ENCODE results near the gene DDX21. TPM values are rescaled to one million over a fixed set of nuclear protein-coding genes. Genes with fewer than 3 reads are reported as not detected.
"Not testable (repeated sequence)": the region's sequence is repeated elsewhere in the genome, so short reads cannot be mapped to it uniquely, and the experiment has no call there.

The DDX21 gene
- polyA plus RNA-seq (2013) = 117 and 122 TPM in 2 replicates

DNA sequence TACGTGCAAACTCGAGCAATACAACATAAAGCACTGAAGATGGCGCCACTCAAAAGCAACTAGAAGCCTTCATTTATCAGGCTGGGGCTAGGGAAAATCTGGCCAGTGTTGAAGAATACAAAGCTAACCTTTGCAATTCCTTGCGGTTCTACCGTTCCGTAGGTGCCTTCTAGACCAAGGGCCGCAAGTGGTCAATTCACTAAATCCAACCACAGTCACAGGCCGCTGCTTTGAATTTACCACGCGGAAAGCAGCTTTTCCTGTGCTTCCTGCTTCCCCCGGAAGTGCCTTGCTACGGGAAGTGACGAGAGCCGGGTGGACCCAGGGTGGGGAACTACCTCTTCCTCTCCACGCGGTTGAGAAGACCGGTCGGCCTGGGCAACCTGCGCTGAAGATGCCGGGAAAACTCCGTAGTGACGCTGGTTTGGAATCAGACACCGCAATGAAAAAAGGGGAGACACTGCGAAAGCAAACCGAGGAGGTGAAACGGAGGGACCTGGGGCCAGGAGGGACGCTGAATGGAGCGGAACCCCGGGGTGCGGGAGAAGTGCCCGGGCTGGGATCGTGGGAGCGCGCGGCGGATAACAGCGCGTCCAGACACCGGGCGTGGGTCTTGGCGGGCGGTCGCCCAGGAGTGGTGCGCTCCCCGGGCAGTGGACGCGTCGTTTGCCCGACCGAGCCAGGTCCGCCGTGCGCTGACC, at the start of gene DDX21:
DDX21 (plus strand) TSS at position 339 of the 701 bp plus-strand sequence; CDS start at position 395, 56 bp downstream.
- H3K23ac ChIP-seq (ENCODE audit: low read length) = no peak within 1 kb of the TSS
- peak within 1 kb of the TSS; percentile 29 for H4K91ac ChIP-seq (ENCODE audit: low read depth, low read length)
- peak within 1 kb of the TSS; percentile 84 for H3K9ac ChIP-seq (ENCODE audit: low read length)
- peak within 1 kb of the TSS; percentile 76 for H4K8ac ChIP-seq (ENCODE audit: low read depth, low read length)
- H2BK120ac ChIP-seq (ENCODE audit: insufficient read depth, low read length, poor library complexity) = peak within 1 kb of the TSS; percentile 70
- H2BK5ac ChIP-seq (ENCODE audit: low read depth, low read length, poor library complexity) = peak within 1 kb of the TSS; percentile 69
- H3K4ac ChIP-seq (ENCODE audit: low read depth, low read length) = peak within 1 kb of the TSS; percentile 71
- peaks cover 2% of the 10 kb centered on the region for H3K9me3 ChIP-seq (ENCODE audit: insufficient read depth, low read depth, low read length)
- no peaks in the 10 kb centered on the region for H3K27me3 ChIP-seq (ENCODE audit: insufficient read depth, low read length)
- no CpG with 5 or more reads among the region's 53 CpGs for WGBS (ENCODE audit: extremely low coverage, insufficient coverage, insufficient read length)
- H3K18ac ChIP-seq (ENCODE audit: low read length) = peak within 1 kb of the TSS; percentile 58
- H3K79me2 ChIP-seq (ENCODE audit: control insufficient read depth, insufficient read depth, low read length, poor library complexity) = peaks cover 19% of the 10 kb centered on the region
- DNase-seq = peak; percentile 89 to 94
- peak within 1 kb of the TSS; percentile 34 for H2AK5ac ChIP-seq (ENCODE audit: low read length)
- peak within 1 kb of the TSS; percentile 78 for H2AFZ ChIP-seq (ENCODE audit: insufficient read depth, low read length, poor library complexity)
- H3K4me1 ChIP-seq (ENCODE audit: control insufficient read depth in 1 of 2, insufficient read depth in 2 of 2, low read length in 2 of 2) = peaks cover 0 to 2% of the 10 kb centered on the region in 2 experiments
- H2BK12ac ChIP-seq (ENCODE audit: low read length) = no peak within 1 kb of the TSS
- H3K36me3 ChIP-seq (ENCODE audit: control insufficient read depth in 1 of 2, insufficient read depth in 2 of 2, low read length in 2 of 2) = peaks cover 4 to 9% of the 10 kb centered on the region in 2 experiments
- peaks cover 4% of the 10 kb centered on the region for H3K79me1 ChIP-seq (ENCODE audit: low read length)
- peak within 1 kb of the TSS; percentile 98 for H3K4me3 ChIP-seq (ENCODE audit: low read depth, low read length)
- peak within 1 kb of the TSS; percentile 76 for H3K14ac ChIP-seq (ENCODE audit: low read length)
- peak within 1 kb of the TSS; percentile 83 for H3K4me2 ChIP-seq (ENCODE audit: low read length)
- H4K12ac ChIP-seq (ENCODE audit: low read depth, low read length) = peak within 1 kb of the TSS; percentile 28
- peak within 1 kb of the TSS; percentile 57 for H3K27ac ChIP-seq (ENCODE audit: low read depth, low read length)

DNA sequence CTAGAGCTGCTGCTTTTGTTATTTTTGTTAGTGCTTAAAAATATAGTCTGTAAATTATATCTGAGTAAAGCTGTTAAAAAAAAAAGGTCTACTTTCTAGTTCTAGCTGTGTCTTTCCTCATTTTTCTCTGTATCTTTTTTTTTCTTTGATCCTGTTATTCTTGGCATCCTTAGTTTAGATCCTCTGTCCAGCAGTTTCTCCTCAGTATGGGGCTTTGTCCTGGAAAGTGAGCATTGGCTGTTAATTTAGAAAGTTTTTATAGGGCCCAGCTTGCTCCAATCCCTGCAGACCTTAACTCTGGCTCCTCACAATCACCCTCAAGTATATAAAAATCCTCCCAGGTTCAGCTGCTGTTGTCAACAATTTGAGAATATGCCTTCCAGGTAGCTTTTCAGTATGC, 31.4 kb upstream of the DDX21 start:
- Histone ChIP-seq H3K4me1 (ENCODE audit: control insufficient read depth in 1 of 2, insufficient read depth in 2 of 2, low read length in 2 of 2) (no peaks in the 10 kb centered on the region), H3K27me3 (ENCODE audit: insufficient read depth, low read length) (no peaks in the 10 kb centered on the region), H4K91ac (ENCODE audit: low read depth, low read length) (no peak overlapping the region), H3K4ac (ENCODE audit: low read depth, low read length) (no peak overlapping the region), H3K27ac (ENCODE audit: low read depth, low read length) (no peak overlapping the region), H2AFZ (ENCODE audit: insufficient read depth, low read length, poor library complexity) (no peak overlapping the region), H2BK120ac (ENCODE audit: insufficient read depth, low read length, poor library complexity) (no peak overlapping the region), H3K4me2 (ENCODE audit: low read length) (no peak overlapping the region), H2BK5ac (ENCODE audit: low read depth, low read length, poor library complexity) (no peak overlapping the region), H4K8ac (ENCODE audit: low read depth, low read length) (no peak overlapping the region), H3K4me3 (ENCODE audit: low read depth, low read length) (no peak overlapping the region), H3K18ac (ENCODE audit: low read length) (no peak overlapping the region), H3K9me3 (ENCODE audit: insufficient read depth, low read depth, low read length) (no peaks in the 10 kb centered on the region), H3K79me1 (ENCODE audit: low read length) (no peaks in the 10 kb centered on the region), H4K12ac (ENCODE audit: low read depth, low read length) (no peak overlapping the region), H3K36me3 (ENCODE audit: control insufficient read depth in 1 of 2, insufficient read depth in 2 of 2, low read length in 2 of 2) (peaks cover 10 to 16% of the 10 kb centered on the region in 2 experiments), H3K9ac (ENCODE audit: low read length) (no peak overlapping the region), H2AK5ac (ENCODE audit: low read length) (no peak overlapping the region), H3K14ac (ENCODE audit: low read length) (no peak overlapping the region), H3K79me2 (ENCODE audit: control insufficient read depth, insufficient read depth, low read length, poor library complexity) (no peaks in the 10 kb centered on the region), H3K23ac (ENCODE audit: low read length) (no peak overlapping the region), H2BK12ac (ENCODE audit: low read length) (no peak overlapping the region)
- peak in 1 of 2 donors; percentile 2 for DNase-seq

DNA sequence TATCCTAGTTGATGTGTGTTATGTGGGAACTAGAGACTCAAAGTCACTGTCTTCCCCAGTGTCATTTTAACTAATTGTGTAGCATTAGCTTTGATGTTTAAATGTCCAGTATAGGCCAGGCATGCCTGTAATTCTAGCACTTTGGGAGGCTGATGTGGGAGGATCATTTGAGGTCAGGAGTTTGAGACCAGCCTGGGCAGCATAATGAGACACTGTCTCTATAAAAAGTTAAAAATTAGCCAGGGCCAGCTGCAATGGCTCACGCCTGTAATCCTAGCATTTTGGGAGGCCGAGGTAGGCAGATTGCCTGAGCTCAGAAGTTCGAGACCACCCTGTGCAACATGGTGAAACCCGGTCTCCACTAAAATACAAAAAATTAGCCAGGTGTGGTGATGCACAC, 30.5 kb upstream of the DDX21 start:
- no peak overlapping the region for H3K4me2 ChIP-seq (ENCODE audit: low read length)
- H3K14ac ChIP-seq (ENCODE audit: low read length) = no peak overlapping the region
- H3K4me3 ChIP-seq (ENCODE audit: low read depth, low read length) = no peak overlapping the region
- H3K36me3 ChIP-seq (ENCODE audit: control insufficient read depth in 1 of 2, insufficient read depth in 2 of 2, low read length in 2 of 2) = peaks cover 8 to 12% of the 10 kb centered on the region in 2 experiments
- no peak overlapping the region for H3K23ac ChIP-seq (ENCODE audit: low read length)
- no peak overlapping the region for H2BK5ac ChIP-seq (ENCODE audit: low read depth, low read length, poor library complexity)
- H3K27me3 ChIP-seq (ENCODE audit: insufficient read depth, low read length) = no peaks in the 10 kb centered on the region
- H3K9ac ChIP-seq (ENCODE audit: low read length) = no peak overlapping the region
- WGBS (ENCODE audit: extremely low coverage, insufficient coverage, insufficient read length) = no CpG with 5 or more reads among the region's 4 CpGs
- H4K91ac ChIP-seq (ENCODE audit: low read depth, low read length) = no peak overlapping the region
- H2BK120ac ChIP-seq (ENCODE audit: insufficient read depth, low read length, poor library complexity) = no peak overlapping the region
- no peak overlapping the region for H4K12ac ChIP-seq (ENCODE audit: low read depth, low read length)
- no peak overlapping the region for H3K18ac ChIP-seq (ENCODE audit: low read length)
- H3K4me1 ChIP-seq (ENCODE audit: control insufficient read depth in 1 of 2, insufficient read depth in 2 of 2, low read length in 2 of 2) = no peaks in the 10 kb centered on the region
- H3K79me1 ChIP-seq (ENCODE audit: low read length) = no peaks in the 10 kb centered on the region
- H2AFZ ChIP-seq (ENCODE audit: insufficient read depth, low read length, poor library complexity) = no peak overlapping the region
- H3K27ac ChIP-seq (ENCODE audit: low read depth, low read length) = no peak overlapping the region
- no peak overlapping the region for H3K4ac ChIP-seq (ENCODE audit: low read depth, low read length)
- no peak overlapping the region for H2AK5ac ChIP-seq (ENCODE audit: low read length)
- DNase-seq = no peak
- no peak overlapping the region for H4K8ac ChIP-seq (ENCODE audit: low read depth, low read length)
- H3K9me3 ChIP-seq (ENCODE audit: insufficient read depth, low read depth, low read length) = no peaks in the 10 kb centered on the region
- H3K79me2 ChIP-seq (ENCODE audit: control insufficient read depth, insufficient read depth, low read length, poor library complexity) = no peaks in the 10 kb centered on the region
- H2BK12ac ChIP-seq (ENCODE audit: low read length) = no peak overlapping the region

DNA sequence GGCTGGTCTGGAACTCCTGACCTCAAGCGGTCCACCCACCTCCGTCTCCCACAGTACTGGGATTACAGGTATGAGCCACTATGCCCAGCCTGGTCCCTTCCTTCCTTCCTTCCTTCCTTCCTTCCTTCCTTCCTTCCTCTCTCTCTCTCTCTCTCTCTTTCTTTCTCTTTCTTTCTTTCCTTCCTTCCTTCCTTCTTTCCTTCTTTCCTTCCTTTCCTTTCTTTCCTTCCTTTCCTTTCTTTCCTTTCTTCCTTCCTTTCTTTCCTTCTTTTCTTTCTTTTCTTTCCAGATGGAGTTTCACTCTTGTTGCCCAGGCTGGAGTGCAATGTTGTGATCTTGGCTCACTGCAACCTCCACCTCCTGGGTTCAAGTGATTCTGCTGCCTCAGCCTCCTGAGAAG, 26.8 kb upstream of the DDX21 start:
- H3K79me1 ChIP-seq (ENCODE audit: low read length); H2AFZ ChIP-seq (ENCODE audit: insufficient read depth, low read length, poor library complexity); H3K4me1 ChIP-seq (ENCODE audit: control insufficient read depth in 1 of 2, insufficient read depth in 2 of 2, low read length in 2 of 2); DNase-seq; H3K18ac ChIP-seq (ENCODE audit: low read length); H2BK5ac ChIP-seq (ENCODE audit: low read depth, low read length, poor library complexity); H3K4me2 ChIP-seq (ENCODE audit: low read length); H4K91ac ChIP-seq (ENCODE audit: low read depth, low read length); H2BK12ac ChIP-seq (ENCODE audit: low read length); H2AK5ac ChIP-seq (ENCODE audit: low read length); H3K23ac ChIP-seq (ENCODE audit: low read length); H2BK120ac ChIP-seq (ENCODE audit: insufficient read depth, low read length, poor library complexity); H3K9ac ChIP-seq (ENCODE audit: low read length); H3K79me2 ChIP-seq (ENCODE audit: control insufficient read depth, insufficient read depth, low read length, poor library complexity); H3K9me3 ChIP-seq (ENCODE audit: insufficient read depth, low read depth, low read length); H4K12ac ChIP-seq (ENCODE audit: low read depth, low read length); H4K8ac ChIP-seq (ENCODE audit: low read depth, low read length); H3K27me3 ChIP-seq (ENCODE audit: insufficient read depth, low read length); H3K14ac ChIP-seq (ENCODE audit: low read length); H3K4ac ChIP-seq (ENCODE audit: low read depth, low read length); H3K27ac ChIP-seq (ENCODE audit: low read depth, low read length); H3K4me3 ChIP-seq (ENCODE audit: low read depth, low read length): not testable (repeated sequence)
- H3K36me3 ChIP-seq (ENCODE audit: control insufficient read depth in 1 of 2, insufficient read depth in 2 of 2, low read length in 2 of 2) = peaks cover 8 to 12% of the 10 kb centered on the region in 2 experiments
- no CpG with 5 or more reads among the region's 2 CpGs for WGBS (ENCODE audit: extremely low coverage, insufficient coverage, insufficient read length)
